ENCODE data around the gene LTA. TPM values are rescaled to one million over a fixed set of nuclear protein-coding genes. Genes with fewer than 3 reads are reported as not detected.

Gene LTA
- polyA plus RNA-seq, 3 donors, result 0.26 to 0.28 TPM; not detected in 1

DNA sequence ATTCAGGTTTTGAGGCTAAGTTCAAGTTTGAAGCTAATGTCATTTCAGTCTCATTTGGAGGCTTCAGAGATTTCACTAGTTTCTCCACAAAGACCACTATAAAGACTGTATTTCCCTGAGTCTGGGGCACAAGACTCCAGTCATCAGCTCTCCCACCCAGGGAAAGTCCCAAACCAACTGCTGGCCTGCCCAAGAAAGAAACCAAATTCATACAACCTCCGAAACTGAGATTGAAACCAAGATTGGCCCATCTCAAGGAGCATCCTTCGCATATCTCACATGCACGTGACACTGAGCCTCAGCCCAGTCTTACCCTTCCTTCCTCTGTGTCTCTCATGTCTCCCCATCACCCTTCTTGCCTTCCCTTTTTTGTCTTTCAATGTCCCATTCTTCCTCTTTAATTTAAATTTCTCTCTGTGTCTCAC, 3.5 kb upstream of the LTA start:
- Mint-ChIP-seq H3K9me3 (peaks cover 0 to 2% (median 0%) of the 10 kb centered on the region in 7 donors), H3K4me1 (peaks cover 52% of the 10 kb centered on the region), H3K4me3 (peak overlapping the region; percentile 42 to 77), H3K36me3 (peaks cover 4 to 6% of the 10 kb centered on the region in 2 donors), H3K27me3 (ENCODE audit: low read depth in 3 of 3) (peaks cover 1 to 7% (median 2%) of the 10 kb centered on the region in 3 donors), H3K27ac (peak overlapping the region; percentile 90 to 99 (median 97))
- H3K79me2 ChIP-seq (ENCODE audit: insufficient read depth, low read length), result no peaks in the 10 kb centered on the region
- H3K27me3 ChIP-seq (ENCODE audit: control insufficient read depth in 2 of 2, insufficient read depth in 2 of 2, low read length in 2 of 2), result no peaks in the 10 kb centered on the region
- H2AFZ ChIP-seq (ENCODE audit: insufficient read depth, low read depth, low read length, poor library complexity, severe bottlenecking), result no peak overlapping the region
- no peaks in the 10 kb centered on the region for H3K9me3 ChIP-seq (replicated peaks in 1 of 2; ENCODE audit: control insufficient read depth in 1 of 2, insufficient read depth in 1 of 2, low read length in 2 of 2)
- TF ChIP-seq, protein P1, sequence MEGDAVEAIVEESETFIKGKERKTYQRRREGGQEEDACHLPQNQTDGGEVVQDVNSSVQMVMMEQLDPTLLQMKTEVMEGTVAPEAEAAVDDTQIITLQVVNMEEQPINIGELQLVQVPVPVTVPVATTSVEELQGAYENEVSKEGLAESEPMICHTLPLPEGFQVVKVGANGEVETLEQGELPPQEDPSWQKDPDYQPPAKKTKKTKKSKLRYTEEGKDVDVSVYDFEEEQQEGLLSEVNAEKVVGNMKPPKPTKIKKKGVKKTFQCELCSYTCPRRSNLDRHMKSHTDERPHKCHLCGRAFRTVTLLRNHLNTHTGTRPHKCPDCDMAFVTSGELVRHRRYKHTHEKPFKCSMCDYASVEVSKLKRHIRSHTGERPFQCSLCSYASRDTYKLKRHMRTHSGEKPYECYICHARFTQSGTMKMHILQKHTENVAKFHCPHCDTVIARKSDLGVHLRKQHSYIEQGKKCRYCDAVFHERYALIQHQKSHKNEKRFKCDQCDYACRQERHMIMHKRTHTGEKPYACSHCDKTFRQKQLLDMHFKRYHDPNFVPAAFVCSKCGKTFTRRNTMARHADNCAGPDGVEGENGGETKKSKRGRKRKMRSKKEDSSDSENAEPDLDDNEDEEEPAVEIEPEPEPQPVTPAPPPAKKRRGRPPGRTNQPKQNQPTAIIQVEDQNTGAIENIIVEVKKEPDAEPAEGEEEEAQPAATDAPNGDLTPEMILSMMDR (IDR thresholded peaks at IDR 0.05), result no peak
- peak overlapping the region; percentile 55 for H3K4me2 ChIP-seq (replicated peaks; ENCODE audit: extremely low read depth, low read length, poor library complexity, severe bottlenecking)
- DNase-seq, result peak; percentile 93 to 99 (median 97)
- no peaks in the 10 kb centered on the region for H4K20me1 ChIP-seq (ENCODE audit: insufficient read depth, low read length)
- H3K4me3 ChIP-seq (replicated peaks in 1 of 3; ENCODE audit: low read depth in 2 of 3, low read length in 3 of 3), result peak overlapping the region in 1 of 3 experiments; percentile 41
- H3K36me3 ChIP-seq (replicated peaks in 1 of 2; ENCODE audit: control insufficient read depth in 1 of 2, insufficient read depth in 2 of 2, low read length in 2 of 2), result no peaks in the 10 kb centered on the region
- H3K9ac ChIP-seq (ENCODE audit: insufficient read depth, low read length, poor library complexity, severe bottlenecking), result peak overlapping the region; percentile 53
- WGBS (ENCODE audit: insufficient coverage), result 3% methylated on average over 3 of the region's 3 CpGs
- peaks cover 33 to 38% of the 10 kb centered on the region in 2 donors for H3K4me1 ChIP-seq (ENCODE audit: control insufficient read depth in 1 of 2, insufficient read depth in 2 of 2, low read length in 2 of 2)
- intact Hi-C loops (cut with micrococcal nuclease), result loop anchor here in 1 of 2 donors (1.0 kb wide), 1 partner anchor 8 kb away; no protein-coding TSS in a partner anchor
- H3K27ac ChIP-seq (ENCODE audit: low read depth in 1 of 2, low read length in 2 of 2), result peak overlapping the region; percentile 88 to 96

DNA sequence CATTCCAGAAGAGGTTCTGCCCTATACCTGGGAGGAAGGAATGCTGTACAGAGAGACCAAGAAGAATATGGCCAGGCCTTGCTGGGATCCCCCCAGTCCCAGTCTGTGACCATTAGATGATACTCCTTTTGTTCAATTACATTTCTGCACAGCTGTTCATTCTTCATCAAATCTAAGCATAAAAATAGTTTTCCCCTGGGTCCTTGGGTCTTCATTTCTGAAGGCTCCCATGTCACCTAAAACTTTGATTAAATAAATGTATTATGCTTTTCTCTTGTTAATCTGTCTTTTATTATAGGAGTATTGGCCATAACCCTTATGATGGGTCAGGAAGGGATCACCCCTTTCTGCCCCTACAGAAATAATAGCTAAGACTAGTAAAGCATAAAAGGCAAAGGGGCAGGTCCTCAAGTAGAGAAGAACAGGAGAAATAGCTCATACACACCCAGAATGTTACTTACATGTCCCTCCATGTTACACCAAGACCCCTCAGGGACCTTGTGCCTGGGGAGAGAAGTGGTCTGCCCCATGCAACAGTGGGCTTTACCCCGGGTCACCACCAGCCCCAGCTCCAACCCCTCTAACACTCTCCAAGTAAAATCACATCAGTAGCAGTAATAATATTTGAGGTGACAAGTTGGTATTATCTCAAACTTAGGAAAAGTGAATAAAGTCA, 2.1 kb upstream of the LTA start:
- H3K9me3 Mint-ChIP-seq, result peaks cover 0 to 2% (median 0%) of the 10 kb centered on the region in 7 donors
- no peaks in the 10 kb centered on the region for H3K27me3 ChIP-seq (ENCODE audit: control insufficient read depth in 2 of 2, insufficient read depth in 2 of 2, low read length in 2 of 2)
- H3K4me1 ChIP-seq (ENCODE audit: control insufficient read depth in 1 of 2, insufficient read depth in 2 of 2, low read length in 2 of 2), result peaks cover 36 to 38% of the 10 kb centered on the region in 2 donors
- no CpG with 5 or more reads among the region's 1 CpG for WGBS (ENCODE audit: insufficient coverage)
- TF ChIP-seq, protein P1 (IDR thresholded peaks at IDR 0.05), result no peak
- H3K36me3 ChIP-seq (replicated peaks in 1 of 2; ENCODE audit: control insufficient read depth in 1 of 2, insufficient read depth in 2 of 2, low read length in 2 of 2), result no peaks in the 10 kb centered on the region
- peaks cover 58% of the 10 kb centered on the region for H3K4me1 Mint-ChIP-seq
- no peaks in the 10 kb centered on the region for H3K79me2 ChIP-seq (ENCODE audit: insufficient read depth, low read length)
- no peak overlapping the region for H3K4me3 ChIP-seq (replicated peaks in 1 of 3; ENCODE audit: low read depth in 2 of 3, low read length in 3 of 3)
- no peak overlapping the region for H3K27ac ChIP-seq (ENCODE audit: low read depth in 1 of 2, low read length in 2 of 2)
- H3K4me2 ChIP-seq (replicated peaks; ENCODE audit: extremely low read depth, low read length, poor library complexity, severe bottlenecking), result no peak overlapping the region
- H4K20me1 ChIP-seq (ENCODE audit: insufficient read depth, low read length), result no peaks in the 10 kb centered on the region
- H3K9ac ChIP-seq (ENCODE audit: insufficient read depth, low read length, poor library complexity, severe bottlenecking), result no peak overlapping the region
- peaks cover 3 to 4% of the 10 kb centered on the region in 2 donors for H3K36me3 Mint-ChIP-seq
- H3K27ac Mint-ChIP-seq, result peak overlapping the region in 3 of 7 donors; percentile 97 to 99 (median 98)
- no peak overlapping the region for H2AFZ ChIP-seq (ENCODE audit: insufficient read depth, low read depth, low read length, poor library complexity, severe bottlenecking)
- H3K4me3 Mint-ChIP-seq, result no peak overlapping the region
- H3K9me3 ChIP-seq (replicated peaks in 1 of 2; ENCODE audit: control insufficient read depth in 1 of 2, insufficient read depth in 1 of 2, low read length in 2 of 2), result no peaks in the 10 kb centered on the region
- intact Hi-C loops (cut with micrococcal nuclease), result no loop called here
- H3K27me3 Mint-ChIP-seq (ENCODE audit: low read depth in 3 of 3), result peaks cover 1 to 5% (median 3%) of the 10 kb centered on the region in 3 donors
- DNase-seq, result no peak
